A673 (cell line): ENCODE data around the gene CCNB1. TPM values are rescaled to one million over a fixed set of nuclear protein-coding genes. Genes with fewer than 3 reads are reported as not detected.

Experiments
- BruUV-seq: library from RNA; stranded (reverse); fragments of 400-500 nt; replicated peaks from 2 replicates; lab custom pipeline; 2021; lab: Mats Ljungman, UMichigan
- CTCF ChIA-PET: fragments of 300-600 bp; sonication (Branson Sonifier 250); formaldehyde crosslinking; loops from one replicate; lab custom pipeline; 2022; ENCODE audit warnings: antibody characterized with exemption; lab: Charles Lee
- POLR2A ChIA-PET: fragments of 300-600 bp; sonication (Branson Sonifier 250); formaldehyde crosslinking; loops from one replicate; lab custom pipeline; 2022; ENCODE audit warnings: antibody characterized with exemption; ENCODE audit not compliant: low non-redundant PET; lab: Charles Lee
- DNase-seq: peaks from one replicate; pipeline ENCODE4 v3.0.0-alpha.2; 2015; ENCODE audit warnings: low spot score
- H3K27ac ChIP-seq: fragments of 200-600 bp; sonication (generic); 2 replicates; pipeline ENCODE4 v1.5.1; 2016; ENCODE audit warnings: mixed run types, low read depth, mild to moderate bottlenecking, mixed read lengths, antibody characterized with exemption, low read length; ENCODE audit not compliant: poor library complexity, severe bottlenecking
- H3K27me3 ChIP-seq: fragments of 200-600 bp; sonication (generic); replicated peaks from 2 replicates; pipeline ENCODE4 v1.6.1; 2017; ENCODE audit warnings: mixed run types, low read depth, mild to moderate bottlenecking, mixed read lengths, antibody characterized with exemption, low read length; ENCODE audit not compliant: insufficient read depth, poor library complexity
- H3K36me3 ChIP-seq: fragments of 200-600 bp; sonication (generic); 2 replicates; pipeline ENCODE4 v1.6.1; 2016; ENCODE audit warnings: mixed run types, mild to moderate bottlenecking, mixed read lengths, antibody characterized with exemption, low read length; ENCODE audit not compliant: insufficient read depth, poor library complexity, severe bottlenecking
- H3K4me1 ChIP-seq: fragments of 200-600 bp; sonication (generic); 2 replicates; pipeline ENCODE4 v1.6.1; 2017; ENCODE audit warnings: mixed run types, mild to moderate bottlenecking, mixed read lengths, antibody characterized with exemption, low read length; ENCODE audit not compliant: insufficient read depth, poor library complexity, severe bottlenecking
- H3K4me3 ChIP-seq: fragments of 200-600 bp; sonication (generic); 2 replicates; pipeline ENCODE4 v1.5.1; 2016; ENCODE audit warnings: low read depth, mixed run types, mild to moderate bottlenecking, mixed read lengths, low read length; ENCODE audit not compliant: poor library complexity, severe bottlenecking
- H3K9me3 ChIP-seq: fragments of 200-600 bp; sonication (generic); 2 replicates; pipeline ENCODE4 v1.6.1; 2016; ENCODE audit warnings: mixed run types, low read depth, mild to moderate bottlenecking, mixed read lengths, antibody characterized with exemption, low read length; ENCODE audit not compliant: poor library complexity, severe bottlenecking
- CTCF ChIP-seq: fragments of 300-800, 200-600 bp; sonication (generic); conservative IDR thresholded peaks from 2 replicates; pipeline ENCODE4 v1.5.1; 2017; ENCODE audit warnings: low read depth, mild to moderate bottlenecking, antibody characterized with exemption, low read length, moderate library complexity, mixed read lengths
- EZH2 ChIP-seq: fragments of 200-600 bp; sonication (generic); IDR thresholded peaks from 2 replicates; pipeline ENCODE4 v1.6.1; 2017; ENCODE audit warnings: borderline replicate concordance, low read depth, mild to moderate bottlenecking, mixed read lengths, antibody characterized with exemption, low read length; ENCODE audit not compliant: poor library complexity, severe bottlenecking
- intact Hi-C: fragments of 100-400 bp; cut with micrococcal nuclease; formaldehyde crosslinking; loops from one replicate; pipeline ENCODE4 v1.10.0; 2022; ENCODE audit not compliant: unreplicated experiment
- total RNA-seq: library from RNA; stranded (reverse); gene quantifications from 2 replicates; pipeline ENCODE4 v1.2.3, GENCODE V29; 2021

The CCNB1 gene
- total RNA-seq, 1 experiment from 2014 or later = 444 TPM

- Histone ChIP-seq H3K4me1 (no peaks in the 10 kb centered on the region), H3K27me3 (no peaks in the 10 kb centered on the region), H3K9me3 (no peaks in the 10 kb centered on the region), H3K36me3 (peaks cover 31% of the 10 kb centered on the region), H3K4me3 (no peak overlapping the region), H3K27ac (no peak overlapping the region)
- intact Hi-C loops = loop anchor here (10.0 kb wide), 1 partner anchor 116 kb away; the partner anchor contains the start of gene SLC30A5
- CTCF ChIA-PET = no interaction called here
- BruUV-seq = no TSS peak
- TF ChIP-seq CTCF (no peak), EZH2 (no peak)
- DNase-seq = no peak
- POLR2A ChIA-PET = no interaction called here
Observed at GRCh38 chr5:69211200-69211599, 44.2 kb downstream of the CCNB1 start.

DNA sequence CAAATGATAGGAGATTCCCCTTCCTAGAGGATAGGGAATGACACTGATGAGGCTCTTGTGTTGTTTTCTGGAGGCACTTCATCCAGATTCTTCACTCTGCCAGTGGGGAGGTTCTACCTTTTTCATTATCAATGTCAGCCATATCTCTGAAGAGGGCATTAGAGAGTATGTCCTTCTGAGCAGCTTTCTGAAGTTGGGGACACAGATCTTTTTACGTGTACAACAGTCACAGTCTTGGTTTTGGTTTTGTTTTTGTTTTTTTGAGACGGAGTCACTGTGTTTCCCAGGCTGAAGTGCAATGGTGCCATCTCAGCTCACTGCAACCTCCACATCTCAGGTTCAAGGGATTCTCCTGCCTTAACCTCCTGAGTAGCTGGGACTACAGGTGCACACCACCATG, 45.1 kb downstream of the CCNB1 start:
- H3K36me3 ChIP-seq = peaks cover 25% of the 10 kb centered on the region
- BruUV-seq = no TSS peak
- no peak for DNase-seq
- TF ChIP-seq CTCF = no peak
- POLR2A ChIA-PET = no interaction called here
- no peaks in the 10 kb centered on the region for H3K4me1 ChIP-seq
- no peaks in the 10 kb centered on the region for H3K27me3 ChIP-seq
- CTCF ChIA-PET = no interaction called here
- H3K9me3 ChIP-seq = no peaks in the 10 kb centered on the region
- intact Hi-C loops = loop anchor here (10.0 kb wide), 1 partner anchor 117 kb away; the partner anchor contains the start of gene SLC30A5
- H3K27ac ChIP-seq = no peak overlapping the region
- no peak overlapping the region for H3K4me3 ChIP-seq

GRCh38 chr5:69213513-69214215, 46.7 kb downstream of the CCNB1 start:
- POLR2A ChIA-PET = no interaction called here
- Histone ChIP-seq H3K4me3 (no peak overlapping the region), H3K27me3 (no peaks in the 10 kb centered on the region), H3K4me1 (peaks cover 1% of the 10 kb centered on the region), H3K27ac (no peak overlapping the region), H3K9me3 (no peaks in the 10 kb centered on the region), H3K36me3 (peaks cover 22% of the 10 kb centered on the region)
- TF ChIP-seq EZH2 = no peak
- no peak for TF ChIP-seq CTCF
- DNase-seq = no peak
- no TSS peak for BruUV-seq
- CTCF ChIA-PET = no interaction called here
- intact Hi-C loops = loop anchor here (10.0 kb wide), 1 partner anchor 119 kb away; the partner anchor contains the start of gene SLC30A5
